CD4-positive, alpha-beta T cell treated with Interleukin-21 for 1 hour (primary cell): ENCODE measurements around the gene GLCCI1.
A peak's percentile ranks its signal among the peaks of the same experiment; 100 is the strongest.
"Not testable (repeated sequence)": the region's sequence is repeated elsewhere in the genome, so short reads cannot be mapped to it uniquely, and the experiment has no call there.

Experiments used
- DNase-seq: peaks from one replicate; pipeline ENCODE4 v3.0.0-alpha.2; 2020

Gene GLCCI1

DNA sequence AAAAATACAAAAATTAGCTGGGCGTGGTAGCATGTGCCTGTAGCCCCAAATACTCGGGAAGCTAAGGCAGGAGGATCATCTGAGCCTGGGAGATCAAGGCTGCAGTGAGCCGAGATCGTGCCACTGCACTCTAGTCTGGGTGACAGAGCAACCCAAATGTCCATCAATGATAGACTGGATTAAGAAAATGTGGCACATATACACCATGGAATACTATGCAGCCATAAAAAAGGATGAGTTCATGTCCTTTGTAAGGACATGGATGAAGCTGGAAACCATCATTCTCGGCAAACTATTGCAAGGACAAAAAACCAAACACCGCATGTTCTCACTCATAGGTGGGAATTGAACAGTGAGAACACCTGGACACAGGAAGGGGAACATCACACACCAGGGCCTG lies 26.8 kb downstream of the GLCCI1 start:
- DNase-seq, result not testable (repeated sequence)

DNA sequence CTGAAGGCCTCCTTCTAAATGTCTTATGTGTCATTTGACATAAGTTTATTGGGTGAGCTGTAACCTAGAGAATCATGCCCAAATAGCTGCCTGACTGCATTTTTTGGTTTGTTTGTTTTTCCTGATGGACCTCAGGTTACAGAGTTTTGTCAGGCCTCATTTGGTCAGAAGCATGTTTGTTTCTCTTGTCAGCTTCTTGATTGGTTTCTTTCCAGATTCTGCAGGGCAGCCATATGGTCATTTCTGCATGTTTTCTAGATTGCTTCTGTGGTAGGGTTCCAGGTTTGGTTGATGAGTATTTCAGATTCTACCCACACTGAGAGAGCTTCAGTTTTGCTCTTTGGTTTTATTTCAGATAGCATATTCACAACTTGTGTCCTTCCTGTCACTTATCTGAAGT lies 28.0 kb downstream of the GLCCI1 start:
- no peak for DNase-seq

- DNase-seq, result no peak
These were observed 31.8 kb downstream of the GLCCI1 start for GRCh38 chr7:8000315-8000941.

- no peak for DNase-seq
These were observed 34.5 kb downstream of the GLCCI1 start for GRCh38 chr7:8003077-8003476.

DNA sequence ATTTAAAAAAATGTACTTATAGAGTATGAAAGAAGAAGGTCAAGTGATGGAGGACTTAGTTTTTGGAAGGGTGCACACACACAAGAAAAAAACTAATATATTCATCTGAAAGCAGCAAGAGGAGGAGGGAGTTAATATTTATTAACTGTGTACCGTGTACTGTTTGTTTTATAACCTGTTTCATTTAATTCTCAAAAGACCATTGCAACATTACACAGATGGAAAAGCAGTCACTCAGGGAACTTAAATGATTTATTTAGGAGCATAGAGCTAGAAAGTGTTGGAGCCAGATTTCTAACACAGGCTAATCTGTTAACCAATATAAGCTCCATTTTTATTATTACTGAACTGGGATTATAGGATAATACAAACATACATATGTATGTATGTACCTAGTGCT lies 36.7 kb downstream of the GLCCI1 start:
- DNase-seq, result no peak

GRCh38 chr7:8014399-8014798 lies 45.8 kb downstream of the GLCCI1 start:
- DNase-seq, result no peak

- DNase-seq, result peak; percentile 60
These were observed 46.6 kb downstream of the GLCCI1 start for GRCh38 chr7:8015100-8015745.

- no peak for DNase-seq
These were observed 47.1 kb downstream of the GLCCI1 start for GRCh38 chr7:8015746-8016120.

- DNase-seq, result no peak
These were observed 48.8 kb downstream of the GLCCI1 start for GRCh38 chr7:8017423-8017822.

GRCh38 chr7:8018961-8019360 lies 50.4 kb downstream of the GLCCI1 start:
- DNase-seq, result no peak

DNA sequence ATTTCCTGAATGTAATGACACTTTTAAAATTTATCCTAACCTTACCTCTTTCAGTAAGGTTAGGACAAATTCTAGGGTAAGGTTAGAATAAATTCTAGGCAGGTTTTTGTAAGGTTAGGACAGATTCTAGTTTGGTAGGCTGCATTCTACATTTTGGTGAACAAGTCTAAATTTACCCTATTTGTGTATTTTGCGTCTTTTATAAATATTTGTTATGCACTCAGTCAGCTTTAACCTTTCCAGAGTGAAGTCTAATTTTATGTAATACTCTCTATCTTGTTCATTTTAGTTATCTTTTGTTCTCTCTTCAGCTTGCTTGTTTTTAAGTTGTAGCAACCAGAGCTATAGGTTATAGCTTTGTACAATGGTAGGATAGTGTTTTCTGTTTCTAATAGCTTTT lies 54.0 kb downstream of the GLCCI1 start:
- DNase-seq, result no peak

DNA sequence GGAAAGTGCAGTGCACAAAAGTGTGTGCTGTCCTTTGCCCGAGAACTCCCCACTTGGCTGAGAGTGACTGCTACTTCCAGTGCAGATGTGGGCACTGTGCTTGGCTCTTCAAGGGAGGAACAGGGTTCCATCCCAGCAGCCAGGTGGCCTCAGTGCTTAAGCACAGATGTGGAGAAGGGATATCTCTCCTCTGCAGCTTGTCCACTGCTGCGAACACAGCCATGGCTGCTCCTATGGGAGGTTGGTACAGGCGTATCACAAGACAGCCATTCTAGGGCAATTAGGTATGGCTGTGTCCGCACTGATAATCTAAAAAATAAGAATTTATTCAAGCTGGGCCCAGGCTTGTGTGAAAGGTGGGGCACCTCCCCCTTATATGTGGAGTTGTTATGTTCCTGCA lies 66.6 kb downstream of the GLCCI1 start:
- DNase-seq, result no peak

GRCh38 chr7:8035647-8036518 lies 67.3 kb downstream of the GLCCI1 start:
- DNase-seq, result peak; percentile 64

GRCh38 chr7:8037151-8037550 lies 68.6 kb downstream of the GLCCI1 start:
- no peak for DNase-seq

DNA sequence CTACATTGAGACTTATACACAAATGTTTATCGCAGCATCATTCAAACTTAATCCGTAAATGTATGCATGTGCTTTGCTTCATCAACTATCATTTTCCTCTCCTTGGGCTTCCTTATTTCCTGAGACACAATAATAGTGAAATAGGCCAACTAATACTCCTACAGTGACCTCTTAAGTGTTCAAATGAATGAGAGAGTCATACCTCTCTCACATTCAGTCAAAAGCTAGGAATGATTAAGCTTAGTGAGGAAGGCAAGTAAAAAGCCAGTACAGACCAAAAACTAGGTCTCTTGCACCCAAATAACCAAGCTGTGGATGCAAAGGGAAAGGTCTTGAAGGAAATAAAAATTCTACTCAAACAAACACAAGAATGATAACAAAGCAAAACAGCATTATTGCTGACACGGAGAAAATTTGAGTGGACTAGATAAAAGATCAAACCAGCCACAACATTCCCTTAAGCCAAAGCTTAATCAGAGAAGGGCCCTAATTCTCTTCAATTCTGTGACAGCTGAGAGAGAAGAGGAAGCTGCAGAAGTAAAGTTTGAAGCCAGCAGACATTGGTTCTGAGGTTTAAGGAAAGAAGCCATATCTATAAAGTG lies 72.3 kb downstream of the GLCCI1 start:
- DNase-seq, result no peak

DNA sequence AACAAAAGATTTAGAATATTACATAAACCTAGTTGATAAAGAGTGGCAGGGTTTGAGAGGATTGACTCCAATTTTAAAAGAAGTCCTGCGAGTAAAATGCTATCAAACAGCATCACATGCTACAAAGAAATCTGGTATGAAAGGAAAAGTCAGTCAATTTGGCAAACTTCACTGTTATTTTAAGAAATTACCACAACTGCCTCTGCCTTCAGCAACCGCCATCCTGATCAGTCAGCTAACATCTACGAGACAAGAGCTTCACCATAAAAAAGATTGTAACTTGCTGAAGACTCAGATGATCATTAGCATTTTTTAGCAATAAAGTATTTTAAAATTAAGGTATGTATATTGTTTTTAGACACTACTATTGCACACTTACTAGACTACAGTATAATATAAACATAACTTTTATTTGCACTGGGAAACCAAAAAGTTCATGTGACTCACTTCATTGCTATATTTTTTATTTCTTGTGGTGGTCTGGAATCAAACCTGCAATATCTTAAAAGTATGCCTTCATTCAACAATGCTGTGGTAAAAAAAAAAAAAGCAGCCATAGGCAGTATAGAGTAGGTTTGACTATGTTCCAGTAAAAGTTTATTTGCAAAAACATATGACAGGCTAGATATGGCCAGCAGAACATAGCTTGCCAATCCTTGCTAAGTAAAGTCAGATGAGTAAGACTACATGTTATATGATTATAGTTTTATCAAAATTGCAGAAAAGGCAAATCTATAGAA lies 74.4 kb downstream of the GLCCI1 start:
- no peak for DNase-seq

DNA sequence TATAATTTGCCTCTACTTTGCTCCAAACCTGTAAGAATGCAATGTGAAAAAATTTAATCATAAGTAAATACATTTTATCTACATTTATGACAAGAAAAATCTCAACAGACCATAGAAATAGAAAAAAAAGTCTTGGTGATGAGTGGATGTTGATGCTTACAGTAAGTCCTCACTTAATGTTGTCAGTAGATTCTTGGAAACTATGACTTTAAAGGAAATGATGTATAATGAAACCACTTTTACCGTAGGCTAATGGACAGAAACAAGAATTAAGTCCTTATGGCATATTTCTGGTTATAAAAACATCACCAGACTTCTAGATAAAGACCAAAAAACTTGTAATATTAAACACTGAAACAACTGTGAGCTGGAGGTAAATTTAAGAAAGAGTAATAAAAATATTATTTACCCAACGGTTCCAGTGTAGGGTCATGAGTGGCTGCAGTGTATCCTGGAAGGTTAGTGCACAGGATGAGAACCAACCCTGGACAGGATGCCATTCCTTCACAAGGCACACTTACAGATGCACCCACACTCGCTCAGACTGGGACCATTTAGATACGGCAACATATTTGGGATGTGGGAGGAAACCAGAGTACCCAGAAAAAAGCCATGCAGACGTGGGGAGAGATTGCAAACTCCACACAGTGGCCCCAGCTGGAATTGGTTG lies 76.3 kb downstream of the GLCCI1 start:
- peak; percentile 13 for DNase-seq

GRCh38 chr7:8048067-8048466 lies 79.5 kb downstream of the GLCCI1 start:
- DNase-seq, result not testable (repeated sequence)

DNA sequence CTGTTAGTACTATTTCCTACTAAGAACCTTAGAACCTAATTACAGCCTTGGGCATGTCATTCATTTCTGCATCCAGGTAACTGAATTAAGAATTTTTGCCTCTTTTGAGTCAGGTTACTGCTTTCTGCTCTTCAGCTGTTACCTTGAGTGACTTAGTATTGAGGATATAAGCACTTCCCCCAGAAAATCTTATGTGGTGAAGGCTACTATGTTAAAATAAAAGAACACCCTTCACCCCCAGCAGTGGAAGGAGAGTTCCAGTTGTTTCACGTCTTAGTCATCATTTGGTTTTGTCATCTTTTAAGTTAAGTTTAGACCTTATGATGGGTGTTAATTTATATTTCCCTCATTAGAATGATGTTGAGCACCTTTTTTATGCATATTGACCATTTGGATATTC lies 82.8 kb downstream of the GLCCI1 start:
- DNase-seq, result no peak

DNA sequence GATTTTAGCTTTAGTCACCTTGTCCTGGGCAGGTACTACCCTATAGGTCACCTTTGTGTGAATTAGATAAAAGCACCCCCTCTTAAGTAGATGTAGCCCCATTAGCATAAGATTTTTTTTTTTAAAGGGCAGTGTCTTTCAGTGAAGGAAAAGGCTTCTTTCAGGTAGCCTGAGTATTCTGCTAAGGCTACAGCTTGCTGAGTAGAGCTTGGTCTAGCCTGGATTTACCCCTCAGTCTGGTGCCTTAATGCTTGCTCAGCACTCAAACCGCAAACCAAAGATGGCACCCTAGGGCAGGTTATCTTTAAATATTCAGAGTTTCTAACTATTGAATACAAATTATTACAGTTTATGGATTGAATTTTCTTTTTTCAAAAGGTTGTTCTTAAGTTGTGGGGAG lies 83.4 kb downstream of the GLCCI1 start:
- no peak for DNase-seq

DNA sequence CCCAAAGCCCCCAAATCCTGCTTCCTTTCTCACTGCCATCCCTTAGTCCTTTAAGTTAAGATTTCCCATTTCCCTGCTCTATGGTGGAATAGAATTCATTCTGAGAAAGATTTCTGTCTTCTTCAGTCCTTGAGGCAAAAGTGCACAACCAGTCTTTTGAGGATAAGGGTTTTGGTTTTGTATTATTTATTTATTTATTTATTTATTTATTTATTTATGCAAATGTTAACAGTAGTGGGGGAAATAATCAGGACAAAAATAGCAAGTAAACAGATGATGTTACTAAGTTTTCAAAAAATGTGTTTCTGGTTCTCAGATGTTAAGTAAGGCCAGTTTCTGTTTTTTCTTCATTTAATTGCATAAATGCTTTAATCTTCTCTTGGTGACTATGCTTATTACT lies 84.2 kb downstream of the GLCCI1 start:
- DNase-seq, result no peak

- no peak for DNase-seq
These were observed 87.8 kb downstream of the GLCCI1 start for GRCh38 chr7:8056439-8056838.
